SK-MEL-5 (cell line): ENCODE measurements around the gene RPL36. TPM values are rescaled to one million over a fixed set of nuclear protein-coding genes. Genes with fewer than 3 reads are reported as not detected.

Experiments used
- DNase-seq: peaks from one replicate; pipeline ENCODE4 v3.0.0-alpha.2; 2016; ENCODE audit warnings: low read depth, low spot score
- in situ Hi-C: cut with HindIII; loops from 2 replicates; pipeline ENCODE4 v1.10.0; 2016; ENCODE audit warnings: low sequenced_read_pairs, high pct_unique_total_duplicates, low pct_unique_long_range_greater_than_20kb
- polyA plus RNA-seq, 2 experiments: library from polyadenylated mRNA; depleted of rRNA; stranded (reverse); fragments of >200 nt; gene quantifications; 2 replicates each; pipeline ENCODE4 v1.2.3, GENCODE V29; 2015
- total RNA-seq: library from RNA; depleted of rRNA; stranded (reverse); fragments of >200 nt; shearing (Covaris generic); gene quantifications from 2 replicates; pipeline ENCODE4 v1.2.3, GENCODE V29; 2014; rRNA removed

Gene RPL36
- total RNA-seq, result 613 and 661 TPM in 2 replicates
- 438 and 566 TPM in 2 replicates for polyA plus RNA-seq (2015; cell fraction: cytosol; rRNA removed)
- polyA plus RNA-seq (2015; cell fraction: nucleus; rRNA removed), result 100 and 113 TPM in 2 replicates

DNA sequence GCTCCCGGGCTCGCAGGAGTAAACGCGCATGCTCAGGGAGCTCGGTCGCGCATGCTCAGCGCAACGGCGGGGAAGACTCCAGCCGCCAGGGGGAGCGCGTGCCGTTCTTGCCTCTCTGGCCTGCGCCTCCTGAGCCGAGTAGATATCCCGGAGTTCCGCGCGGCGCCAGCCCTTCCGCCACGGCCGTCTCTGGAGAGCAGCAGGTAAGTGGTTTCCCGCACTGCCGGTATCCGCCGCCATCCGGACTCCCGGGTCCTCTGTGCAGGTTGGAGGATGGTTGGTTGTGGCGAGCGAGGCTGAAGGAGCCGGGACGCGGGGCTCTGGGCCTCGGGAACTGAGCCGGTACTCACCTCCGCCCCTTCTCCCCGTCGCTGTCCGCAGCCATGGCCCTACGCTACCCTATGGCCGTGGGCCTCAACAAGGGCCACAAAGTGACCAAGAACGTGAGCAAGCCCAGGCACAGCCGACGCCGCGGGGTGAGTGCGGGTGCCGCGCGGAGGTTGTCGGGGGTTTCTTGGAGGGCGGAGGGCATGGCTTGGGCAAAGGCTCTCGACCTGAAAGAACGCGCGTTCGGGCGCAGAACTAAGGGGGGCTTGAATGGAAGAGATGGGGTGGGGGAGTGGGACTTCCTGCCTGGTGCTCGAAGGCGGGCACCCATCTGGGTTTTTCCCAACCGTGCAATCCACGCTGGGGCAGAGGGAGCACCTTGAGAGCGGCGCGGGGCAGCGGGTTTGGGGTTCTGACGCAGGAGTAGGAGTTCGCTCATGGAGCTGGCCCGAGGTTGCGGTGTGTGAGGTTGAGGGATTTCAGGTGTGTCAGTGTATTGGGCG lies at the start of gene RPL36:
Gene RPL36 (plus strand): TSS at position 171 of the 830 bp plus-strand sequence. CDS start 213 bp downstream, at position 384.
- peak; percentile 94 for DNase-seq
- in situ Hi-C loops, result no loop called here

DNA sequence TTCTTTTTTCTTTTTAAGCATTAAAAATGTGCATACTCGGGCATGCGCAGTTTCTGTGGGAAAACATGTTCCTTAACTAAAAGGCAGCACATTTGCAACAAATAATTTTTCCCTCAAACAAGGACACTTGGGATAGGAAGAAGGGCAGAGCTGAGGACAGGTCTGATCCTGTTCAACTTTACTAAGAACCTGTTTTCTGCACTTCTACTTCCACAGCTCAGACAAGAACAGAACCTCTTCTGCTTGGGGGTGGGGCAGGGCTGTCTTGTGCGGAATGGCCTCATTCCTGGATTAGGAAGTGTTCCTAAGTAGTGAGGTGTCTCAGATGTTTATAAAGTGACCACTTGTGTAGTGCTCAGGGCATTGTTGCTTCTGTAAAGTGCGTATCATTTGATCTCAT lies 48.9 kb upstream of the RPL36 start:
- in situ Hi-C loops, result no loop called here
- no peak for DNase-seq

DNA sequence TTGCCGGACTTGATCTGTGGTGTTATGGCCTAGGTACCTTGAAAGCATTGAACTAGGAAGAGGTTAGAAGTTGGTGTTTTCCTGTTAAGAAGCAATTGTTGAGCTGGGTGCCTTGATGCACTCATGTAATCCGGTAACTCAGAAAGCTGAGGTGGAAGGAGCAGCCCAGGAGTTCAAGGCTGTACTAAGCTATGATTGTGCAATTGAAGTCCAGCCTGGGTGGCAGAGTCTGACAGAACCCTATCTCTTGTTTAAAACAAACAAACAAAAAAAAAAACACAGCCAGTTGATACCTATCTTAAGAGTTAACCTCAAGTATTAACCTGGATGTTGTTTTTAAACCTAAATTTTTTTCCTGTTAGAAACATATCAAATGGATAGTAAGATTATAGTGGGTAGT lies 47.9 kb upstream of the RPL36 start:
- in situ Hi-C loops, result no loop called here
- no peak for DNase-seq

DNA sequence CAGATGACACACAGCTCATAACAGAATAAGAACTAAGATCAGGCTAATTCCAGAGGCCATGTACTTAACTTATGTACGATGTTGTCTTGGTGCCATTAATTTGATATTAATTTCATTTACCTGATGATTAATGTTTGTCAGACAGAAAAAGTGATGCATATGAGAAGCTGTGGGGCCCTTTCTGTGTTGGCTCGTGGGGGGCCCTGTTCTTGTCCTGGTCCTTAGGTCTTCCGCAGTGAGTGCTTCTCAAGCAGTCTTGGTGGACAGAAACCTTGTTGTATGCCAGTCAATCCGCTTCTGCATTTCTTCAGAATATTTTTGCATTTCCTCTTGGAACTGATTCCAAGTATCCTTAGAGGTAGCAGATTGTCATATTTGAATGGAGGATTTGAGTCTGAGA lies 47.0 kb upstream of the RPL36 start:
- in situ Hi-C loops, result no loop called here
- no peak for DNase-seq

DNA sequence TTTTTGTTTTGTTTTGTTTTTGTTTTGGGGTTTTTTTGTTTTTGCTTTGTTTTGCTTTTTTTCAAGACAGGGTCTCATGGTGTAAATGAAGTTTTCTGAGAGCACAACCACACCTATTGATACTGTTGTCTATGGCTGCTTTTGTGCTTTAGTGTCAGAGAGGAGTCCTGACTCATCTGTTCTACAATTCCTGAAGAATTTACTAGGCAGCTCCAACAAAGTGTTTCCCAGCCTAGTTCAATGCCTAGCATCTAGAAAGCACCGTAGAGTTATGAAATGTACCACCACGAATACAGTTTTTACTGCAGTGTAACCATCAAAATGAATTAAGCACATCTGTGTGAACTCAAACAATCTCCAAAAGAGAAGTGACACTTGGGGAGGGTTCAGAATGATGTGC lies 46.1 kb upstream of the RPL36 start:
- DNase-seq, result no peak
- in situ Hi-C loops, result no loop called here

DNA sequence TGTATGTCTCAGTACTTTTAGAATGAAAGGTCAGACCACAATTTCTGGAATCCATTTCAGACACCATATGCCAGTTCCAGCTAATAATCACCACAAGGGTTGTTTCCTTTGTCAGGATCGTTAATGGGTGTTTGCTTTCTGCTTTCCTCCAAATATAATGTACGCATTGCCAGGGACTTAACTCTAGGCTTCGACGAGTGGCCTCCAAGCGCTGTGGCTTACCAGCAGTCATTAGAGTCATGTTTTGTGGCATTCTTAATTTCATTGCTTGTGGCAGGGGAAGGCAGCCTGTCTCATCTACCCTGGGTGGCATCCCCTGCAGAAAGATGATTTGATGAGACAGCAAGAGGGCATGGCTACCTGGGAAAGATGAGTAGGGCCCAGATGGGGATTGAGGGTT lies 44.7 kb upstream of the RPL36 start:
- no peak for DNase-seq
- in situ Hi-C loops, result no loop called here

DNA sequence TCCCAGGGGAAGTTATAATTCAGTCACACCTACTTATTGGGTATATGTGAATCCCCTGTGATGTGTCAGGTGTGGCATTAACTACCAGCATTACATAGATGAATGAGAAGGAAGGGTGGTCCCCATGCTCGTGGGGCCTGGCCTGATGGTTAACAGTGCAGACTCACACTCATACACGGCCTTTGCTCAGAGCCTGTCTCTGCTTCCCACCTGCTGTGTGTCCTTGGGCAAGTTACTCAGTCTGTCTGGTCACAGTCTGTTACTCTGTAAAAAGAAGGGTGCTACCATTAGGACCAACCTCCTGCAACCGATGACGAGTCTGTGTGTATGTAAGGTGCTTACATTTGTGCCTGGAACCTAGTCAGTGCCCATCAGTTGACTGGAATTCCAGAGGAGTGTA lies 43.4 kb upstream of the RPL36 start:
- in situ Hi-C loops, result no loop called here
- no peak for DNase-seq

DNA sequence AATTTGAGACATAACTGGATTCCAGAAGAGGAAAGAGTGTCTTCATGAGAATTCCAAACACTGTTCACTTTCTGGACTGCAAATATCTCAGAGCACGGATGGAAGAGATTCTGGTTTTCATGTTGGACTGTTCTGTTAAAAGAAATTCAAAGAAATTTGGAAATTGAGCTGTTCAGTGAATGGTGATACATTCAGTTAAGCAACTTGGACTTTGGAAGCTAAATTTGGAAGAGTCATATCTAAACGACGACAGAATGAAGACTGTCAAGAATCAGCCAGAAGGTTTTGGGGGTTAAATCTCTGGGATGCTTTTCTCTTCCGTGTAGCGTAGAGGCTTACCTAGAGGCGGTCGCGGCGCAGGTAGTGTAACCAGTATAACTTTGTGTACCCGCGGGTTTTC lies 41.6 kb upstream of the RPL36 start:
- DNase-seq, result no peak
- in situ Hi-C loops, result no loop called here

DNA sequence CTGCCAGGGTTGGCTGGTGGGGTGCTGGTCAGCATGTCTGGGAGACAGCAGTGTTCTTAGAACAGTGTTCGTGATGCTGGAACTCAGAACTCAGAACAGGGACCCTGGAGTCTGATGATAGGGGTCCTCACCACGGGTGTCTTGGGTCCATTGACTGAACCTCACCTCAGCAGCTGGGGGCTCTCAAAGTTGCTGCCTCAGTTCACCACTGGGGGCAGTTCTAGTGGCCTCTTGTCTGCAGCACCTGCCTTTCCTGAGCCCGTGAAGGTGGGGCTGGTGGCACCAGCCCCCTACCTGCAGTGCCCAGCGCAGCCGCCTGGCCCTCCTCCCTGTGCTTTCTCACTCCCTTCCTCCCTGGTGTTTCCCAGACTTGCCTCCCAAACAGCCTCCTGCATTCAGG lies 38.7 kb upstream of the RPL36 start:
- in situ Hi-C loops, result no loop called here
- no peak for DNase-seq

DNA sequence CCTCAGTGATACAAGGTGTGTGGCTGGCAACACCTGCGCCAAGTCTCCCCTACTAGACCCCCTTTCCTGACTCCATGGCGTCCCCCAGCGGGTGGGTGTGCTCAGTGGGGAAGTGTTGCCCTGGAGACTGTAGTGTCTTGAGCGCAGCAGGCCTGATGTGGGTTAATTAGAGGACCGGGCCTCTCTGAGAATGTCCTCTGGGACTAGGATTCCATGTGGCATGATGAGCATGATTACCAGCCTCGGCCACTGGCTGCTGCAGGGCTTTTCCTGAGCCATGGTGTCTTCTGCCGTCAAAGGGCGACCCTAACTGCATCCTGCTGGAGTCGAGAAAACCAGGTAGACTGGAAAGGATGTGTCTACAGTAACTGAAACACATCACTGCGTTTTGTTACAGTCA lies 37.8 kb upstream of the RPL36 start:
- DNase-seq, result no peak
- in situ Hi-C loops, result no loop called here

DNA sequence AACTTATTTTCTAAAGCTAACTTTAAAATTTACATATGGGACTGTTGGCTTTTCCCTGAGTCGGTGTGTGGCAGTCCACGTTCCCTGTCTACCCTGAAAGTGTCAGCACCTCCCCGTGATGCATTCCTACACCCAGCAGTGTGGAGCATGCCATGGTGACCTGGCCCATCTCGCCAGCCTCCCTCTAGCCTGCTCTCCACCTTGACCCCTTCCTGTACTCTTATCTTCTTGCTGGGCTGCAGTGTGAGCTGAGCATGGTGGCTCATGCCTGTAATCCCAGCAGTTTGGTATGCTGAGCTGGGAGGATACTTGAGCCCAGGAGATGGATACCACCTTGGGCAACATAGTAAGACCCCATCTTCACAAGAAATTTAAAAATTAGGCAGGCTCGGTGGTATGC lies 35.2 kb upstream of the RPL36 start:
- no peak for DNase-seq
- in situ Hi-C loops, result no loop called here

DNA sequence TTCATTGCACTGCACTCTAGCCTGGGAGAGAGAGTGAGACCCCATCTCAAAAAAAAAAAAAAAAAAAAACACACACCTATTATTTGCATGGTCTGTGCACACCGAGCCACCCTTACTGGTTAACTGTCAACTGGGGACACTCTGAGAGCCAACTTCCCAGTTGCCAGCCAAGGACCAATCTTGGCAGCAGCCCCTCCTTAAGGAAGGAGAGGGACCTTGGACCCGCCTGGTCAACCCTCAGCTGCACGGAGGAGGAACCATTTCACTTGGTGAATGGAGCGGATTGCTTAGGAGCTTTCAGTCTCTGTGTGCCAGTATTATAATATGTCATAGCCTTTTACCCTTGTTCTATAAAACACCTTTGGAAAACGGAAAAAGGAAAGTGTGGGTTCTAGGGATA lies 34.7 kb upstream of the RPL36 start:
- in situ Hi-C loops, result no loop called here
- DNase-seq, result no peak

DNA sequence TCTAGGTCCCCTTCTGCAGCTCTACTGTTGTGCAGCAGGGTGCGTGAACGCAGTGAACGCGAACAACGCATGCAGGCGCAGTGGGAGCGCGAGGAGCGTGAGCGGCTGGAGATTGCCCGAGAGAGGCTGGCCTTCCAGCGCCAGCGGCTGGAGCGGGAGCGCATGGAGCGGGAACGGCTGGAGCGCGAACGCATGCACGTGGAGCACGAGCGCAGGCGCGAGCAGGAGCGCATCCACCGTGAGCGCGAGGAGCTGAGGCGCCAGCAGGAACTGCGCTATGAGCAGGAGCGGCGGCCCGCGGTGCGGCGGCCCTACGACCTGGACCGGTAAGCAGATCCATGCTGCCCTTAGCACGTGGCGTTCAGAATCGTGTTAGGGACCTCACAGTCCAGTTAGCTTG lies 28.6 kb upstream of the RPL36 start:
- DNase-seq, result no peak
- in situ Hi-C loops, result no loop called here

DNA sequence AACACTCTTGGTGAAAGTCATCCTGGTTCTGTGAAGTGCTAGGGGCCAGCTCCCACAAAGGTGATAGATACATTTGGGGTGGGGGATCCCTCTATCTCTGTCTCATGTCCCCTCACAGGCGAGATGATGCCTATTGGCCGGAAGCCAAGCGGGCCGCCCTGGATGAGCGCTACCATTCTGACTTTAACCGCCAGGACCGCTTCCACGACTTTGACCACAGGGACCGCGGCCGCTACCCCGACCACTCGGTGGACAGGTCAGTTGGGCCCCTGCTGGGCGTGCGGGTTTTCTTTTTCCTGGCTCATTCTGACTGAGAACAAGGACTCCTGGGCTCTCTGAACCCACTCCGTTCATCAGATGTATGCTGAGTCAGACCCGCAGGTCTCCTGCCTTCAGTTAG lies 26.2 kb upstream of the RPL36 start:
- no peak for DNase-seq
- in situ Hi-C loops, result no loop called here

DNA sequence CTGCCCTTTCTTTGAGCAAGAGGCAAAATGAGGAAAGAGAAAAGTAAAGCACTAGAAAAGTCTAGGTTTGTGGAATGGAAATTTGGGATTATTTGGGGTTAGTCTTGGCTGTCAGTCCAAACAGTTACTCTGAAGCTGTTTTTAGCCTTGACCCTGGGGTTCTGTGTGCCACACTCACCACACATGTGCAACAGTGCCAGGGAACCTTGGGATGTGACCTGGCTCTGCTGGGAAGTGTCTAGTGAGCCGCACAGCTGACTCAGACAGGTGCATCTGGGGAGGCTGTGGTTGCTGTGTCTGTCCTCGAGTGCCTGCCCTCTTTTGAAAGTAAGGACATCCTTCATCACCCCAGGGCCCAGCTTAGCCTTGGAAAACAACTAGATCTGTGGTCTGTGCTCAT lies 25.6 kb upstream of the RPL36 start:
- in situ Hi-C loops, result no loop called here
- no peak for DNase-seq

DNA sequence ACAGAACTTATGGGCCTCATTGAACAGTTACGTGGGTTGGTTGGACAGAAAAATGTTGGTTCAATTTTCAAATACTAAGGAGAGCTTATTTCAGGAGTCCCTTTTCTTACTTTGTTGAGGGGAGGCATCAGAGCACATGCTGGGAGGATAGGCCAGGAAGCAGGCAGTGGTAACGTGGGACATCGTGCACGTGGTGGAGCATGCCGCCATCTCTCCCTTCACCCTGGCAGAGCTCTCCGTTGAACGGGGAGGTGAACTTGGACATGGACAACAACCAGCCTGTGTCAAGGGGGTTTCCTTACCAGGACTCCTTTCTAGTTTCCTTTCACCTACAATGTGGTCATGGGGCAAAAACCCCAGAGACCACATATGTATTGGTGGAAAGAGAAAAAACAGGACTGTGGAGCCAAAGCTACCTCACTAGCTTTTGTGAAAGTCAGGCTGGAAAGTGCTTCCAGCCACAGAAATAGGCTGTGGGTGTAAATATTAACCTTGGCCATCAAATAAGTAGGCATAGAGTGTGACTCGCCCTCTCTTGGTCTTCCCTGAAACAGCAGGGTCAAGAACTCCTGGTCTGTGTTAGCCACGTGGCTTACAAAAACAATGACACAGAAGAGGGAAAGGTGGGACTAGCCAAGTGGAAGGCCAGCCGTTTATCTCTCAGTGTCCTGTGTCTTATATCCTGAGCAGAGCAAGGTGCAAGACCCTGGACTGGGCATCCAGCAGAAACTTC lies 24.1 kb upstream of the RPL36 start:
- in situ Hi-C loops, result no loop called here

DNA sequence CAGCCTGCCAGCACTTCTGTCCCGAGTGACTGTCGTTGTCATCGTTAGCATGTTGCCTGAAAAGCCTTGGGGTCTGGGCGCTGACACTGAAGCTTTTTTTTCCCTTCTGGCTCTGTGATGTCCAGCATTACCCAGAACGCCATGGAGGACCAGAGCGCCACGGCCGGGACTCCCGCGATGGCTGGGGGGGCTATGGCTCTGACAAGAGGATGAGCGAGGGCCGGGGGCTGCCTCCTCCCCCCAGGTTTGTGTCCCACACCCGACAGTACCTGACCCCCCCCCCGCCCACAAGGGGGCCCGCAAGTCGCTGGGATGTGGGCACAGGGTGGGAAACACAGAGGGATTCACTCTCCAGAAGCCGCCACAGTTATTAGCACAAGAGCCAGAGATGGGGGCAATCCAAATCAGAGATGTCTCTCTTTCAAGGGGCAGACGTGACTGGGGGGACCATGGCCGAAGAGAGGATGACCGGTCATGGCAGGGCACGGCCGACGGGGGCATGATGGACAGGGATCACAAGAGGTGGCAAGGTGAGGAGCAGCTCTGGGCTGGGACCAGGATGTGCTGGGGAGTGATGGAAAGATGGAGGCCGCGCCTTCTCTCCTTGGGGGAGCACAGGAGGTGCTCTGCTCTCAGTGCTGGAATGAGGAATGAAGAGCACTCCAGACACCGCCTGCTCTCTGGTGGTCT lies 23.0 kb upstream of the RPL36 start:
- in situ Hi-C loops, result no loop called here
- DNase-seq, result no peak

More for the DNA sequence above, 24.1 kb upstream of the RPL36 start:
- DNase-seq, result peak; percentile 39

DNA sequence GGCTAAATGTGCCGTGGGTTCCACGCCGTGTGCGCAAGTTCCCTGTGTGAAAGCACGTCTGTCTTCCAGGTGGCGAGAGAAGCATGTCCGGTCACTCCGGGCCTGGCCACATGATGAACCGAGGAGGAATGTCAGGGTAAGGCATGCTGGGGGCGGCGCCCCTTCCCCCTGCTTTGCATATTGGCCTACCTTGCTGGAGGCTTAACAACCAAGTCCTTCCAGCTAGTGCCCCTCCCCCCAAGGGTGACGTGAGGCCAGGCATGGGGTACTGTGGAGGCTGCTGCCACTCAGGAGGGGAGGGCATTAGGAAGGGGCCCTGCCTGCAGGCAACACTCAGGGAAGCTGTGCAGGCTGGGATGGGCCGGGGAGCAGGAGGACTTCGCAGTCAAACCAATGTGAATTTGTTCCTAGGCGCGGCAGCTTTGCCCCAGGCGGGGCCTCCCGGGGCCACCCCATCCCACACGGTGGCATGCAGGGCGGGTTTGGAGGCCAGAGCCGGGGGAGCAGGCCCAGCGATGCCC lies 22.3 kb upstream of the RPL36 start:
- in situ Hi-C loops, result no loop called here

More for the DNA sequence above, 22.3 kb upstream of the RPL36 start:
- no peak for DNase-seq
